Subcutaneous abdominal adipose tissue (tissue), 5 donors: ENCODE measurements around the gene CPA4.

ENCODE experiments used
- H3K27ac ChIP-seq: one replicate; pipeline ENCODE4 v1.7.0; 2013; ENCODE audit warnings: low read depth, mild to moderate bottlenecking, inconsistent platforms, low read length, moderate library complexity
- H3K27me3 ChIP-seq, 5 donors: one replicate each; pipeline ENCODE4 v1.7.0; 2013; ENCODE audit warnings: low read length in 5 of 5, inconsistent platforms in 1 of 5; ENCODE audit not compliant: control insufficient read depth in 5 of 5, insufficient read depth in 4 of 5
- H3K36me3 ChIP-seq, 5 donors: one replicate each; pipeline ENCODE4 v1.7.0; 2013; ENCODE audit warnings: low read length in 5 of 5; ENCODE audit not compliant: control insufficient read depth in 5 of 5, insufficient read depth in 5 of 5
- H3K4me1 ChIP-seq, 5 donors: one replicate each; pipeline ENCODE4 v1.7.0; 2013; ENCODE audit warnings: low read length in 5 of 5, mild to moderate bottlenecking in 3 of 5, moderate library complexity in 1 of 5; ENCODE audit not compliant: control insufficient read depth in 5 of 5, insufficient read depth in 5 of 5
- H3K4me3 ChIP-seq, 5 donors: one replicate each; pipeline ENCODE4 v1.7.0; 2013; ENCODE audit warnings: low read length in 5 of 5, low read depth in 1 of 5
- H3K9ac ChIP-seq, 5 donors: one replicate each; pipeline ENCODE4 v1.7.0; 2013; ENCODE audit warnings: low read length in 5 of 5, mild to moderate bottlenecking in 4 of 5, moderate library complexity in 3 of 5
- H3K9me3 ChIP-seq, 5 donors: one replicate each; pipeline ENCODE4 v1.7.0; 2013; ENCODE audit warnings: low read length in 5 of 5; ENCODE audit not compliant: control insufficient read depth in 5 of 5
- donor health status: healthy.
- donor health status: healthy.
- donor health status: healthy.
- donor health status: healthy.
- donor health status: healthy.

The CPA4 gene

GRCh38 chr7:130337410-130337971 lies 44.5 kb downstream of the CPA4 start:
- Histone ChIP-seq H3K36me3 (no peaks in the 10 kb centered on the region), H3K27ac (no peak overlapping the region), H3K27me3 (no peaks in the 10 kb centered on the region), H3K4me1 (peaks cover 0 to 19% (median 7%) of the 10 kb centered on the region in 5 donors), H3K9ac (no peak overlapping the region), H3K9me3 (peaks cover 0 to 2% (median 0%) of the 10 kb centered on the region in 5 donors), H3K4me3 (no peak overlapping the region)

GRCh38 chr7:130338233-130338632 lies 45.3 kb downstream of the CPA4 start:
- Histone ChIP-seq H3K4me1 (peaks cover 0 to 11% (median 6%) of the 10 kb centered on the region in 5 donors), H3K4me3 (no peak overlapping the region), H3K27ac (no peak overlapping the region), H3K9me3 (peaks cover 0 to 2% (median 0%) of the 10 kb centered on the region in 5 donors), H3K36me3 (no peaks in the 10 kb centered on the region), H3K9ac (no peak overlapping the region), H3K27me3 (no peaks in the 10 kb centered on the region)

GRCh38 chr7:130341882-130342281 lies 48.9 kb downstream of the CPA4 start:
- H3K27me3 ChIP-seq, result no peaks in the 10 kb centered on the region
- H3K36me3 ChIP-seq, result no peaks in the 10 kb centered on the region
- H3K9me3 ChIP-seq, result peaks cover 0 to 2% (median 0%) of the 10 kb centered on the region in 5 donors
- H3K9ac ChIP-seq, result no peak overlapping the region
- no peaks in the 10 kb centered on the region for H3K4me1 ChIP-seq
- no peak overlapping the region for H3K4me3 ChIP-seq
- no peak overlapping the region for H3K27ac ChIP-seq

- no peaks in the 10 kb centered on the region for H3K4me1 ChIP-seq
- peaks cover 0 to 2% (median 0%) of the 10 kb centered on the region in 5 donors for H3K9me3 ChIP-seq
- H3K36me3 ChIP-seq, result no peaks in the 10 kb centered on the region
- H3K27me3 ChIP-seq, result no peaks in the 10 kb centered on the region
- H3K4me3 ChIP-seq, result no peak overlapping the region
- H3K9ac ChIP-seq, result no peak overlapping the region
- H3K27ac ChIP-seq, result no peak overlapping the region
These were observed 49.9 kb downstream of the CPA4 start for GRCh38 chr7:130342701-130343380.

- Histone ChIP-seq H3K4me3 (peak within 1 kb of the TSS in 1 of 5 donors; percentile 40), H3K9ac (no peak within 1 kb of the TSS), H3K9me3 (peaks cover 0 to 2% (median 0%) of the 10 kb centered on the region in 5 donors), H3K4me1 (no peaks in the 10 kb centered on the region), H3K27ac (no peak within 1 kb of the TSS), H3K36me3 (no peaks in the 10 kb centered on the region), H3K27me3 (no peaks in the 10 kb centered on the region)
These were observed 51.4 kb downstream of the CPA4 start, which contains the start of gene CPA5 for GRCh38 chr7:130344271-130344866. CPA5 (plus strand) TSS chr7:130344816; CDS start chr7:130346486, 1,670 bp downstream.

GRCh38 chr7:130345136-130345535 lies 52.2 kb downstream of the CPA4 start:
- H3K4me1 ChIP-seq, result peaks cover 2 to 5% (median 2%) of the 10 kb centered on the region in 5 donors
- no peaks in the 10 kb centered on the region for H3K36me3 ChIP-seq
- H3K9me3 ChIP-seq, result peaks cover 0 to 2% (median 0%) of the 10 kb centered on the region in 5 donors
- H3K9ac ChIP-seq, result no peak overlapping the region
- peak overlapping the region in 1 of 5 donors; percentile 40 for H3K4me3 ChIP-seq
- H3K27ac ChIP-seq, result no peak overlapping the region
- no peaks in the 10 kb centered on the region for H3K27me3 ChIP-seq

GRCh38 chr7:130345725-130346124 lies 52.8 kb downstream of the CPA4 start:
- Histone ChIP-seq H3K27ac (no peak overlapping the region), H3K9me3 (peaks cover 0 to 2% (median 0%) of the 10 kb centered on the region in 5 donors), H3K27me3 (no peaks in the 10 kb centered on the region), H3K4me1 (peaks cover 7 to 11% (median 8%) of the 10 kb centered on the region in 5 donors), H3K4me3 (no peak overlapping the region), H3K9ac (no peak overlapping the region), H3K36me3 (no peaks in the 10 kb centered on the region)

- Histone ChIP-seq H3K27ac (no peak overlapping the region), H3K9me3 (peaks cover 0 to 2% (median 0%) of the 10 kb centered on the region in 5 donors), H3K4me1 (peaks cover 11 to 17% (median 14%) of the 10 kb centered on the region in 5 donors), H3K36me3 (no peaks in the 10 kb centered on the region), H3K4me3 (no peak overlapping the region), H3K27me3 (no peaks in the 10 kb centered on the region), H3K9ac (no peak overlapping the region)
These were observed 53.4 kb downstream of the CPA4 start for GRCh38 chr7:130346177-130346905.

GRCh38 chr7:130346941-130347340 lies 54.0 kb downstream of the CPA4 start:
- Histone ChIP-seq H3K27me3 (no peaks in the 10 kb centered on the region), H3K4me1 (peaks cover 14 to 23% (median 20%) of the 10 kb centered on the region in 5 donors), H3K9me3 (peaks cover 0 to under 1% (median 0%) of the 10 kb centered on the region in 5 donors), H3K9ac (no peak overlapping the region), H3K27ac (no peak overlapping the region), H3K4me3 (no peak overlapping the region), H3K36me3 (no peaks in the 10 kb centered on the region)
